ENCODE measurements around the gene LRP8. TPM values are rescaled to one million over a fixed set of nuclear protein-coding genes. Genes with fewer than 3 reads are reported as not detected.

LRP8 gene
- total and polyA plus RNA-seq, 2 of the 13 experiments (the other 11 are each of a cell fraction or from before 2014, with no cell fraction given) = 17.3 to 17.4 TPM

- TF ChIP-seq, protein P1, sequence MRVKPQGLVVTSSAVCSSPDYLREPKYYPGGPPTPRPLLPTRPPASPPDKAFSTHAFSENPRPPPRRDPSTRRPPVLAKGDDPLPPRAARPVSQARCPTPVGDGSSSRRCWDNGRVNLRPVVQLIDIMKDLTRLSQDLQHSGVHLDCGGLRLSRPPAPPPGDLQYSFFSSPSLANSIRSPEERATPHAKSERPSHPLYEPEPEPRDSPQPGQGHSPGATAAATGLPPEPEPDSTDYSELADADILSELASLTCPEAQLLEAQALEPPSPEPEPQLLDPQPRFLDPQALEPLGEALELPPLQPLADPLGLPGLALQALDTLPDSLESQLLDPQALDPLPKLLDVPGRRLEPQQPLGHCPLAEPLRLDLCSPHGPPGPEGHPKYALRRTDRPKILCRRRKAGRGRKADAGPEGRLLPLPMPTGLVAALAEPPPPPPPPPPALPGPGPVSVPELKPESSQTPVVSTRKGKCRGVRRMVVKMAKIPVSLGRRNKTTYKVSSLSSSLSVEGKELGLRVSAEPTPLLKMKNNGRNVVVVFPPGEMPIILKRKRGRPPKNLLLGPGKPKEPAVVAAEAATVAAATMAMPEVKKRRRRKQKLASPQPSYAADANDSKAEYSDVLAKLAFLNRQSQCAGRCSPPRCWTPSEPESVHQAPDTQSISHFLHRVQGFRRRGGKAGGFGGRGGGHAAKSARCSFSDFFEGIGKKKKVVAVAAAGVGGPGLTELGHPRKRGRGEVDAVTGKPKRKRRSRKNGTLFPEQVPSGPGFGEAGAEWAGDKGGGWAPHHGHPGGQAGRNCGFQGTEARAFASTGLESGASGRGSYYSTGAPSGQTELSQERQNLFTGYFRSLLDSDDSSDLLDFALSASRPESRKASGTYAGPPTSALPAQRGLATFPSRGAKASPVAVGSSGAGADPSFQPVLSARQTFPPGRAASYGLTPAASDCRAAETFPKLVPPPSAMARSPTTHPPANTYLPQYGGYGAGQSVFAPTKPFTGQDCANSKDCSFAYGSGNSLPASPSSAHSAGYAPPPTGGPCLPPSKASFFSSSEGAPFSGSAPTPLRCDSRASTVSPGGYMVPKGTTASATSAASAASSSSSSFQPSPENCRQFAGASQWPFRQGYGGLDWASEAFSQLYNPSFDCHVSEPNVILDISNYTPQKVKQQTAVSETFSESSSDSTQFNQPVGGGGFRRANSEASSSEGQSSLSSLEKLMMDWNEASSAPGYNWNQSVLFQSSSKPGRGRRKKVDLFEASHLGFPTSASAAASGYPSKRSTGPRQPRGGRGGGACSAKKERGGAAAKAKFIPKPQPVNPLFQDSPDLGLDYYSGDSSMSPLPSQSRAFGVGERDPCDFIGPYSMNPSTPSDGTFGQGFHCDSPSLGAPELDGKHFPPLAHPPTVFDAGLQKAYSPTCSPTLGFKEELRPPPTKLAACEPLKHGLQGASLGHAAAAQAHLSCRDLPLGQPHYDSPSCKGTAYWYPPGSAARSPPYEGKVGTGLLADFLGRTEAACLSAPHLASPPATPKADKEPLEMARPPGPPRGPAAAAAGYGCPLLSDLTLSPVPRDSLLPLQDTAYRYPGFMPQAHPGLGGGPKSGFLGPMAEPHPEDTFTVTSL (CRISPR knock-in tag; IDR thresholded peaks at IDR 0.05; ENCODE audit: borderline replicate concordance) = 0 out of 2 replicates have a peak, but pooled peaks have one; percentile 18
- TF ChIP-seq ZNF263 (CRISPR knock-in tag; IDR thresholded peaks at IDR 0.05) (no peak; the same call in 1 of the 2 replicates), GABPA (IDR thresholded peaks at IDR 0.05; ENCODE audit: low read depth, low read length) (no peak), GABPA (CRISPR knock-in tag; IDR thresholded peaks at IDR 0.05; ENCODE audit: low read depth) (no peak; the same call in 1 of the 2 replicates), GABPB1 (CRISPR knock-in tag; IDR thresholded peaks at IDR 0.05) (peak; percentile 77; the same call in 1 of the 2 replicates), ZNF746 (CRISPR knock-in tag; IDR thresholded peaks at IDR 0.05) (peak; percentile 45; the same call in 1 of the 2 replicates), KAT8 (CRISPR knock-in tag; IDR thresholded peaks at IDR 0.05) (0 out of 2 replicates have a peak, but pooled peaks have one; percentile 24), ZNF350 (CRISPR knock-in tag; IDR thresholded peaks at IDR 0.05; ENCODE audit: borderline replicate concordance, low read depth) (peak; percentile 14; the same call in 1 of the 2 replicates), PRDM4 (CRISPR knock-in tag; IDR thresholded peaks at IDR 0.05; ENCODE audit: borderline replicate concordance) (no peak), ZNF512B (CRISPR knock-in tag; IDR thresholded peaks at IDR 0.05; ENCODE audit: borderline replicate concordance) (no peak), USF2 (IDR thresholded peaks at IDR 0.05; ENCODE audit: low read depth, low read length) (no peak), USF2 (CRISPR knock-in tag; IDR thresholded peaks at IDR 0.05; ENCODE audit: borderline replicate concordance) (peak; percentile 75; the same call in 1 of the 2 replicates), ZFP82 (CRISPR knock-in tag; IDR thresholded peaks at IDR 0.05; ENCODE audit: borderline replicate concordance) (peak; percentile 66; the same call in 1 of the 2 replicates)
- TF ChIP-seq, protein P2, sequence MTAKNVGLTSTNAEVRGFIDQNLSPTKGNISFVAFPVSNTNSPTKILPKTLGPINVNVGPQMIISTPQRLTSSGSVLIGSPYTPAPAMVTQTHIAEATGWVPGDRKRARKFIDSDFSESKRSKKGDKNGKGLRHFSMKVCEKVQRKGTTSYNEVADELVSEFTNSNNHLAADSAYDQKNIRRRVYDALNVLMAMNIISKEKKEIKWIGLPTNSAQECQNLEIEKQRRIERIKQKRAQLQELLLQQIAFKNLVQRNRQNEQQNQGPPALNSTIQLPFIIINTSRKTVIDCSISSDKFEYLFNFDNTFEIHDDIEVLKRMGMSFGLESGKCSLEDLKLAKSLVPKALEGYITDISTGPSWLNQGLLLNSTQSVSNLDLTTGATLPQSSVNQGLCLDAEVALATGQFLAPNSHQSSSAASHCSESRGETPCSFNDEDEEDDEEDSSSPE (CRISPR knock-in tag; IDR thresholded peaks at IDR 0.05) = no peak; the same call in 1 of the 2 replicates
Observed at GRCh38 chr1:53326088-53326597, 1.7 kb downstream of the LRP8 start (continued).
